HL-60/S4 (cell line): ENCODE results near the gene DNER.

Experiments used
- in situ Hi-C: fragments of 300-500 bp; cut with MboI; formaldehyde crosslinking; loops from 2 replicates; pipeline ENCODE4 v1.14.3; 2022; ENCODE audit warnings: low sequenced_read_pairs

DNER gene

GRCh38 chr2:229572507-229573271 lies 141.7 kb downstream of the DNER start:
- in situ Hi-C loops: no loop called here

- in situ Hi-C loops: no loop called here
These were observed 143.1 kb downstream of the DNER start for GRCh38 chr2:229571243-229571642.

DNA sequence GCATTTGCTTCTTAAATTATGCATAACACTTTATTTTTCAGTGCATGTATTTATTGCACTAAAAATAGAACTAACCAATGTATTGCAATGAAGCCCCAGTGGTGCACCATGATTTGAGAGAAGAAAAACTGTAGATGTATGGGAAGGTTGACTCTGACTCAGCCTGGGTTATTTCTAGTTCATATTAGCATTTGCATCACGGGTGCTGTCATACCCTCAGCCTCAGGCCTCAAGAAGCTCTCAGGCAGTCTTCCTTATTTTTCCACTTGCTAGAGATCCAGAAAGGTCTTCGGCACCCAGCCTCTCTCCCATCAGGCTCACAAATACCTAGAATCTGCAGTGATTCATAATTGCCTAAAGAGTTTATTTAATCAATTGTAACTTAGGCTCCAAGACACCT lies 148.0 kb downstream of the DNER start:
- in situ Hi-C loops: no loop called here

GRCh38 chr2:229564300-229564907 lies 150.0 kb downstream of the DNER start:
- in situ Hi-C loops: no loop called here

DNA sequence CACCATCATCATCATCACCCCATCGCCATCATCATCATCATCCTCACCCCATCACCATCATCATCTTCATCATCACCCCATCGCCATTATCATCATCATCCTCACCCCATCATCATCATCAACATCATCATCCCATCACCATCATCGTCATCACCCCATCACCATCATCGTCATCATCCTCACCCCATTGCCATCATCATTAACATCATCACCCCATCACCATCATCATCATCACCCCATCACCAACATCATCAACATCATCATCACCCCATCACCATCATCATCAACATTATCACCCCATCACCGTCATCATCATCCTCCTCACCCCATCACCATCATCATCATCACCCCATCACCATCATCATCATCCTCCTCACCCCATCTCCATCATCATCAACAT lies 151.0 kb downstream of the DNER start:
- in situ Hi-C loops: no loop called here

DNA sequence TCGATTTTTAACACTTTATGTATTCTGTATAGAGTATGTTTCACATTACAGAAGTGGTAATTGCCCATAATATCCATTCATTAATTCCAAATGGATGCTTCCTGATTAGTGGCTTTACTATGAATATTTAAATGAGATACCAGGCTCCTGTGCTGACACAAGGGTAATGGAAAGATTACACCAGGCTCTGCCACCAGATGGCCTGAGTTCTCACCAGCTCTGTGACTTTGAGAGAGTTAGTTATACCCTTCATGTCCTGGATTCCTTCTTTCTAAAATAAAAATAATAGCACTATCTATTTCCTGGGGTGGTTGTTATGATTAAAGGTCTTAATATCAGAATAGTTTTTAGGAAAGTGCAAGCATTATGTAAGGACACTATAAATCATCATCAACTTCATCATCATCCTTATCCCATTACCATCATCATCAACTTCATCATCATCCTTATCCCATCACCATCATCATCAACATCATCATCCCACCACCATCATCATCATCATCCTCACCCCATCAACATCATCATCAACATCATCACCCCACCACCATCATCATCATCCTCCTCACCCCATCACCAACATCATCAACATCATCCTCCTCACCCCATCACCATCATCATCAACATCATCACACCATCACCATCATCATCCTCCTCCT lies 151.8 kb downstream of the DNER start:
- in situ Hi-C loops: no loop called here

GRCh38 chr2:229559986-229560385 lies 154.4 kb downstream of the DNER start:
- in situ Hi-C loops: no loop called here

DNA sequence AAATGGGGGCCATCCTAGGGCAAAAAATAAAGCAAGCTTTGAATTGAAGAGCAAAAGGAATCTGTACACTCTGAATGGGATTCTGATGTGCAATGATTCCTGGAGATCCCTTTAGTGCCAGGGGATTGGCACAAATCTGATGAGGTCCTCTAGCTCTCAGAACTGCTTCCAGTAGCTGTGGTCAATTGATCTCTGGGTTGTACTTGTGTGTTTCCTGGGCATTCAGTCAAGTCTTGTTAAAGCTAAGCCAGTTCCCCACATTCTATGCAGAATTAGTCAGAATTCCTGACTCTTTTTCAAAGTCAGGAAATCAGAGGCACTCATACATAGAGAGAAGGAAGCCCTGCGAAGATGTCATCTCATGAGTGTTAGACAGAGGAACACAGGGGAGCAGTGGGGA lies 161.3 kb downstream of the DNER start:
- in situ Hi-C loops: no loop called here

GRCh38 chr2:229543176-229543873 lies 171.0 kb downstream of the DNER start:
- in situ Hi-C loops: no loop called here

DNA sequence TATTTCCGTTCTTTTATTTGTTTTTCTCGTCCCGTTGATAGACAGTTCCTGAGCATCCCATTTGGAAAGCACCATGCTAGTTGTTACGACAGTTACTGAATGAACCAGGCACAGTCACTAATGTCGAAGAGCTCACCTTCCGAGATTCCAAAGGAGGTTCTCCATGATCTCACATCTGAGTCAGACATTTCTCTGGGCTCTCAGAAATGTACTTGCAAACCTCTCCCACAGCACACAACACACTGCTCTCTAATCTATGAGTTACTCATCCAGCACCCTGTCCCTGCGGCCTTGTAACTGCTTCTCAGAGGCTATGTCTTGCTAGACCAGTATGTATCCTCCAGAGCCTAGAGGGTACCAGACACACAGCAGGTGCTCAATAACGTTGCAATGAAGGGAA lies 174.7 kb downstream of the DNER start:
- in situ Hi-C loops: no loop called here

DNA sequence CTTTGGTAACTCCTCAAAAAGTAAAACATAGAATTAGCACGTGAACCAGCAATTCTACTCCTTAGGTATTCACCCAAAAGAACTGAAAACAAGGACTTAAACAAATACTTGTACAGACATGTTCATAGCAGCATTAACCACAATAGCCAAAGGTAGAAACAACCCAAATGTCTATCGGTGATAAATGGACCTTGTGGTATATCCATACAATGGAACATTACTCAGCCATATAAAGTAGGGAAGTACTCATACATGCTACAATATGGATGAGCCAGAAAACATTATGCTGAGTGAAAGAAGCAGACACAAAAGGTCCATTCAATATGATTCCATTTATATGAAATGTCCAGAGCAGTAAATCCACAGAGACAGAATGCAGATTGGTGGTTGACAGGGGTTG lies 182.8 kb downstream of the DNER start:
- in situ Hi-C loops: no loop called here

- in situ Hi-C loops: no loop called here
These were observed 183.9 kb downstream of the DNER start for GRCh38 chr2:229530434-229530833.

- in situ Hi-C loops: no loop called here
These were observed 185.5 kb downstream of the DNER start for GRCh38 chr2:229528846-229529245.

GRCh38 chr2:229526951-229527350 lies 187.4 kb downstream of the DNER start:
- in situ Hi-C loops: no loop called here

DNA sequence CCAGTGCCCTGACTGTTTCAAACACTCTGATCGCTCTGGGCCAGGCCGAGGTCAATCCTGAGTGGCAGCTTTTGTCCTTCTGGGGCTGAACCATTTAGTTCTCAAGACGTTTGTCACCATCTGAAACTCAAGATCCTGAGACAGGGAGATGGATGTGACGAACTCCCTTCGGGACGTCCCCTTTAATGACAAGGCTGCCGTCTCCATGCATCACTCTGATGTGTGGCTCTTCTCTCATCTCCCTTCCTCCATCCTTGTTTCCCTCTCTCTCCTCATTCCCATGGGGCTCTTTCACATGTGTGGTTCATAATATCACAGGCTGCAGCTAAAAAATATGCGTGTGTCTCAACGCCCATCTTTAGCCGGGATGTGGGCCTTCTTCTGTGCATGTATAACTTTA lies 189.6 kb downstream of the DNER start:
- in situ Hi-C loops: no loop called here

GRCh38 chr2:229523663-229524062 lies 190.7 kb downstream of the DNER start:
- in situ Hi-C loops: no loop called here

- in situ Hi-C loops: no loop called here
These were observed 192.8 kb downstream of the DNER start for GRCh38 chr2:229521576-229521975.

DNA sequence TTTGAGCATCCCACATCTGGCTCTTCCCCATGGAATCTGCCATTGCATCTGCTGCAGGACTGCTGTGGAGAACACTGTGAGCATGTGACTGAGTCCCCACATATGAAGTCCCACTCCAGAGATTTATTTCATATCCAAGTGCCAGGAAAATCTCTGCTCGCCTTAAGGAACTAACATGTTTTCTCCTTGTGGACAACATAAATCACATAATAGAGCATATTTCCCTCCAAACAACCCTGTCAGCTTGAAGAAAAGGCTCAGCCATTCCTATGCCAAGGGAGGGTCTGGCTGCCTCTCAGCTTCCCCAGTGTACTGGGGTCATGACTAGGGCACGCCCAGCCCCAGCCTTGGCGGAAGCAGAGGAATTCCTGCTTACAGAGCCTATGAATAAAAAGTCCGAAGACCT lies 193.7 kb downstream of the DNER start:
- in situ Hi-C loops: no loop called here

- in situ Hi-C loops: no loop called here
These were observed 194.5 kb downstream of the DNER start for GRCh38 chr2:229519655-229520430.

DNA sequence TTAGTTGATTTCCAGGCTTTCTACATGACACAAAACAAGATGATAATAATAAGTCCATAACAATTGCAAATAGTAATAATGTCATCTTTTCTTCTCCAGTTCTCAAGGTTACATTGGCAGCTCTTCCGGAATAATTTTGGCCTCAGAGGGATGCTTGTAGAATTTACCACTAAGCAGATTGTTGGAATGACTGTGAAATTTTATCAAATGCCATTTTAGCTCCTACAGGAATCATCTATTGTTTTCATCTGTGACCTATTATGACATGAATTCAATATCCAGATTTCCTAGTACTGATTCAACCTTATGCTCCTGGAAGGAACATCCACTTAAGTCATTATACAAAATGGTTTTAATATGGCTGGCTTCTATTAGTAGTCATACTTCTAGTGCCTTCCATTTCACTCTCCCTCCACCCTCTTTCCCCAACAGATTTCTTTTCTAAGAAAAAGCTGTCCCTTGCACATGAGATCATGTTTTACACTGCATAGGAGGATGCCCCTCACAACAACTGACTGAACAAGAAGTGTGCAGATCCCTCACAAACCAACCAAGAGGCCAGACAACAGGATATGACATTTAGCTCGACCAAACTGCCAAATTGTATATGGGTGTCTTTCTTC lies 200.0 kb downstream of the DNER start:
- in situ Hi-C loops: no loop called here
